NCI-H526 treated with DMSO at 0.1 percent for 48 hours (cell line): ENCODE results near the gene OR52A5.
A peak's percentile ranks its signal among the peaks of the same experiment; 100 is the strongest.
"Not testable (repeated sequence)": the region's sequence is repeated elsewhere in the genome, so short reads cannot be mapped to it uniquely, and the experiment has no call there.

Source experiments
- DNase-seq: peaks from one replicate; lab custom pipeline; 2025; lab: John Stamatoyannopoulos, UW

OR52A5 gene

GRCh38 chr11:5137996-5138395 is at the start of gene OR52A5:
OR52A5 (minus strand) TSS chr11:5138356; CDS start chr11:5132642, 5,714 bp downstream.
- DNase-seq, result no peak

- DNase-seq, result no peak
Observed at GRCh38 chr11:5178046-5178837, 40.1 kb upstream of the OR52A5 start.

- no peak for DNase-seq
Observed at GRCh38 chr11:5174934-5175333, 36.8 kb upstream of the OR52A5 start.

GRCh38 chr11:5171856-5172255 is 33.7 kb upstream of the OR52A5 start:
- DNase-seq, result no peak

- not testable (repeated sequence) for DNase-seq
Observed at GRCh38 chr11:5165898-5166297, 27.7 kb upstream of the OR52A5 start.

GRCh38 chr11:5164807-5165206 is 26.7 kb upstream of the OR52A5 start:
- DNase-seq, result not testable (repeated sequence)

GRCh38 chr11:5161045-5161444 is 22.9 kb upstream of the OR52A5 start:
- not testable (repeated sequence) for DNase-seq

- not testable (repeated sequence) for DNase-seq
Observed at GRCh38 chr11:5160217-5160616, 22.1 kb upstream of the OR52A5 start.

GRCh38 chr11:5159806-5160205 is 21.6 kb upstream of the OR52A5 start:
- DNase-seq, result no peak

- no peak for DNase-seq
Observed at GRCh38 chr11:5154657-5155056, 16.5 kb upstream of the OR52A5 start, which contains the start of gene OR52A1. OR52A1 (minus strand) TSS chr11:5154757; CDS start chr11:5152369, 2,388 bp downstream.

- DNase-seq, result no peak
Observed at GRCh38 chr11:5153574-5154431, 15.6 kb upstream of the OR52A5 start.

- DNase-seq, result no peak
Observed at GRCh38 chr11:5151713-5152153, 13.6 kb upstream of the OR52A5 start.

GRCh38 chr11:5144206-5144605 is 6.0 kb upstream of the OR52A5 start:
- not testable (repeated sequence) for DNase-seq

GRCh38 chr11:5137014-5137413 is 1.1 kb downstream of the OR52A5 start:
- DNase-seq, result no peak

- no peak for DNase-seq
Observed at GRCh38 chr11:5136261-5136660, 1.9 kb downstream of the OR52A5 start.

GRCh38 chr11:5131584-5132335 is 6.4 kb downstream of the OR52A5 start:
- no peak for DNase-seq

- no peak for DNase-seq
Observed at GRCh38 chr11:5129457-5129877, 8.7 kb downstream of the OR52A5 start.

GRCh38 chr11:5124891-5125620 is 13.1 kb downstream of the OR52A5 start:
- DNase-seq, result no peak

- peak; percentile 8 for DNase-seq
Observed at GRCh38 chr11:5123802-5124521, 14.2 kb downstream of the OR52A5 start.

GRCh38 chr11:5118893-5119292 is 19.3 kb downstream of the OR52A5 start:
- no peak for DNase-seq

- no peak for DNase-seq
Observed at GRCh38 chr11:5117588-5117987, 20.6 kb downstream of the OR52A5 start.
